ENCODE data around the gene NKIRAS2.
"Not testable (repeated sequence)": the region's sequence is repeated elsewhere in the genome, so short reads cannot be mapped to it uniquely, and the experiment has no call there.

The NKIRAS2 gene

DNA sequence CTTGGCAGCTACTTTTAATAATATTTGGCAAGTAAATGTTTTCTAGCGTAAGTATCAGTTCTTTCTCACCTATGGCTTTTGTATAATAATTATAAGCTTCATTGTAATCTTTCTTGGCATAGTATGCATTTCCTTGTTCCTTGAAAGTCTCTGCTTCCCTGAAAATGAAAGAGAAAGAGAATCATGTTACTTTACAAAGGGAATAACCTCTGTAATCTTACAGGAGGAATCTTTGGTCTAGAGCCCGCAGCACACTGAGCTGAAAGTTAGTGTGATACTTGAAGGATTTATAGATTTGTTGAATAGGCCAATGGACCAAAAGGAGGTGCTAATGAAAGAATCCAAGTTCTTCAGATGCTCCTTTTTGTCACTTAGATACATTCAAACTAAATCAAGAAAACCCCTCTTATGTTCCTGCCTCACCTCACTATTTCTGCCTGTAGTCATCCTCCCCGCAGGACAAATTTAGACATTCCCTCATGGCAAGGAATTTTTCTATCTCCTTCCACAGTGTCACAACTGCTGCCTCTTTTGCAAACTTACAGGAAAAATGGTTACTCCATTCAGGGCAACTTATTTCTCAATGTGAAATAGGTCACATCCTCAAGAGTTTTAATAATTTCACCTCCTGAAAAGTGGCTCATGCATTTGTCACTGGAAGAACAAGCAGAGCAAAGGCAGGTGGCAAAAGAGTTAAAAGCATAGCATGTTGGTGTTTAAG, 19.3 kb upstream of the NKIRAS2 start:
- DNase-seq: no peak

DNA sequence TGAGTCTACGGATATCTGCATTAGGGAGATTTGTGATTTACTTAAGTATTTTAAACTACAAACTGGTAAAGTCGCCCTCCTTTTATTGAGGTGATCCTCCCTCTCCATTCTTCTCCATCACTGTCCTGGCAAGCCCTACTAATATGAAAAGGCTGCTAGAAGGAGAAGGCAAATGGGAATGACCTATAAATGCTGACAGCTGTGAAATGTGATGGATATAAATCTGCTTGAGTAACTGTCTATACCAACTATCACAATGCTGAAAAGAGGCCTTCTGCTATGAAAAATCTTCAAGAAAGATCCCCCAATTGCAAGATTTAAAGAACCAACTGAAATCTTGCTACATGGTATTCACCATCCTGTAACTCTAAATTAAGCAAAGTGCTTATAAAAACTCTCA, 18.2 kb upstream of the NKIRAS2 start:
- no peak for DNase-seq

DNA sequence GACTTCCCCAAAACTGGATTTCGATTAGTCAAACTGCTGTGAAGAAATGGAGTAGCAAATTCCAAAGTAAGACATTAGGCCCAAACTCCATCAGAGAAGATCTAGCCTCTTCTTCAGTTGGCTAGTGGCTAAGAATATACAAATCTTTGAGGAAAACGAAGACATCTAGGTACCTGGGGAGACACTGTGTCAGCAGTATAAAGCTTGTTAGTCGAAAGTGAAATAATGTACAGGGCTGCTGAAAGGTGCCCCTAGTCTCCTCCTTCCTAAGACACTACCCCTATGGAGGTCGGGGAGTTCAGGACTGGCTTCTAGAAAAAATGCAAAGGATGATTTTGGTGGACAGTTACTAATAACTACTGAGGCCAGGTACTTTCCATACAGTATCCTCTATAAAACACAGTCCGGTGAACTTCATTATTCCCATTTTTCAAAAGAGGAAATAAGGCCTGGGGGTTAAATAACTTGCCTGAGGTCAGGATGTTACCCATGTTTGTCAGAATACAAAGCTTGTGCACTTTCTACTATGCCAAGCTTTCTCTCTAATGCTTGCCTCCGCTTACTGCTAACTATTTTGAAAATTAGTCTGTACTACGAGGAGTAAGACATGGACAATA, 17.6 kb upstream of the NKIRAS2 start:
- DNase-seq: no peak

DNA sequence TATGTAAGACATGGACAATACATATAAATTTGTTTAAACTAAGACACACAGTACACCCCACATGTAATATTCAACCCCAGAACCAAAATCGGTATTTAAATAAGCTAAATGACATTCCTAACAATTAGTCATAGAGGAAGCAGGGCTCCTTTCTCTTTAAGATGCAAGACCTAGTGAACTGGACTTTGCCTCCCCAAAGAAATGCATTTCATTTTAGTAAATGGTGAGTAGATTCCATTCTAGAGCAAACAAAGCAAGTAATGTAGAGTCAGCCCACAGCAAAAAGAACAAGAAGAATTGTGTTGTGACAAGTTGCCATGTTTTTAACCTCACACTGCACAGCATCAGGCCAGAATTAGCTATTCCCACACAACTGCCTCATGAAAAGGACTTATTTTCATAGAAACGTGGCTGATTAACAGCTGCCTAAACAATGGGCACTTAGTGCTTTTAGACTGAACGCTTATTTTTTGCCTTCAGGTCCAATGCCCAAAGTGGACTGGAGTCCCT, 17.0 kb upstream of the NKIRAS2 start:
- DNase-seq: no peak

DNA sequence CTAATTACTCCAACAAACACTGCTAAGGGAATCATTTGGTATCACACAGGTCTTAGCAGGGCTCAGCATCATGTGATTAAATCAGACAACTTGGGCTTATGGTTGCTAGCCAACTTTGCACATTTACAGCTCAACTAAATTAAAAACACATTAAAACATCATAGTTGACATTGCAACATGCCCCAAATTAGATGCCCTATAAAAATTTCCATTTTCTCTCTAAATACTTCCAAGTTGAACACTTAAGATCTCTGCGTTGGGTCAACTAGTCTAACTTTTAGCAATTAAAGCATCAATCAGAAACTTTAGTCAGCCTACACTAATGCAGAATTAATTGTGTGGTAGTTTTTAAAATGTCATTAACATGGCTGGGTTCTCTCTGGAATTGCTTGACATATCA, 14.7 kb upstream of the NKIRAS2 start:
- no peak for DNase-seq

DNA sequence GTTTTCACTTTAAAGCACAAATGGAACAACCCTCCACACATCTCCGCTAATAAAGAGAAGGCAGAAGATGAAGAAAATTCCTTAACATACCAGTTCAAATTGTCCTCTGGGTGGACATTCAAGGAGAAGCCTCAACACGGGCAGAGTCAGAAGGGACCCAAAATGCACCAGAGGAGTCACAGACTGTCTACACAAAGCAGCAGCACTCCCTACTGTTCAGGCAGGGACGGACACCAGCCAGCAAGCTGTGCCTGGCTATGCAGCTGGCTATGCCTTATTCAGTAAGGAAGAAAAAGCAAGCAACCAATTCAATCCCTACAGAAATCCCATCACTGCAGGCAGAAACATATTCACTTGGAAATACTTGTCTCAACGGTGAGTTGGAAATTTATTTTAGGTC, 10.7 kb upstream of the NKIRAS2 start:
- DNase-seq: no peak

DNA sequence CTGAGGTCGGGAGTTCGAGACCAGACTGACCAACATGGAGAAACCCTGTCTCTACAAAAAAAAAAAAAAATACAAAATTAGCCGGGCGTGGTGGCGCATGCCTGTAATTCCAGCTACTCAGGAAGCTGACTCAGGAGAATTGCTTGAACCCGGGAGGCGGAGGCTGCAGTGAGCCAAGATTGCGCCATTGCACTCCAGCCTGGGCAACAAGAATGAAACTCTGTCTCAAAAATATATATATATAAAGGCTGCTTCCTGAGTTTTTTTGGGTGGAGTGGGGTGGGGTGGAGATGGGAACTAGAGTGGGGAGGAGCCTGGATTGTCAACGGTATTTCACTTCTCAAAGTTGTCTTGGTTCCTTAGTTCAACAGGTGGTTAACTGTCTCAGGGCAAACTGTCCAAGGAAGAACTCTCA, 9.6 kb upstream of the NKIRAS2 start:
- not testable (repeated sequence) for DNase-seq

DNA sequence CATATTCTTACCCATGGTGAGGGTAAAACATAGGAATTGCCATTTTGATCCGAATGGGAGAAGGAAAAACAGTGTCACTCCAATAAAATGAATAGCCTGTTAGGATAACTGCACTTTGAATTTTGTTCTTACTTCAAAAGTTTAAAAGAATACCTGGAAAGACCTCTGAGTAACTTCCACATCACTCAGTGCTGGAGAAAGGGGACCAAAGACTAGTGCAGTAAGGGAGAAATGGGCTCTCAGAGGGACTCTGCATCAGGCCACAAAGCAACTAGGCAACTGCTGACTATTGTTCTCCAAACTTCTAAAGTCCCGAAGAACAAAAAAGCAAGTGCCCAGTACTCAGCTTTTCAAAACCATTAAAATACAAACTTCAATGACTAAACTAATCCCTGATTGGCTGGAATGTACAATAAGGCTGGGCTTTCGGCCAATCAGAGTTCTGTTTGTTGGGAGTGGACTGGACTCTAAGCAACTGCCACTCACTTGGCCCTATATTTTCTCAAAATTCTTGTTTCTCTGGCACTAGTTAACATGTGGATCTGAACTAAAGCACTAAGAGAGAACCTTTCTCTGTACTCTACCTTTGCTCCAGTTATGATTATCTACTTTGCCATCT, 8.9 kb upstream of the NKIRAS2 start:
- no peak for DNase-seq

DNA sequence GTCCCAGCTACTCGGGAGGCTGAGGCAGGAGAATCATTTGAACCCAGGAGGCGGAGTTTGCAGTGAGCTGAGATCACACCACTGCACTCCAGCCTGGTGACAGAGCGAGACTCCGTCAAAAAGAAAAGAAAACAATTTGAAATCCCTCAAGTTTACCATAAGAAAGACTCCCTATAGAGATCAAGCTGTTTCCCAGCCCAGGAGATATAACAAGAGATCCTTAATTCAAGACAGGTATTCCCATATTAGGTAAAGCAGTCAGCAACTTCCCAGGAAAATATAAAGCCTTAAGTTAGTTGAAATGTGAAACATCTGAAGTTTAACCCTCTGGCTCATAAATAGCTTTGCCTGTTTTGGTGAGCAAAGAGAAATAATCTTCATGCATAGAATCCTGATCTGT, 7.5 kb upstream of the NKIRAS2 start:
- DNase-seq: not testable (repeated sequence)

DNA sequence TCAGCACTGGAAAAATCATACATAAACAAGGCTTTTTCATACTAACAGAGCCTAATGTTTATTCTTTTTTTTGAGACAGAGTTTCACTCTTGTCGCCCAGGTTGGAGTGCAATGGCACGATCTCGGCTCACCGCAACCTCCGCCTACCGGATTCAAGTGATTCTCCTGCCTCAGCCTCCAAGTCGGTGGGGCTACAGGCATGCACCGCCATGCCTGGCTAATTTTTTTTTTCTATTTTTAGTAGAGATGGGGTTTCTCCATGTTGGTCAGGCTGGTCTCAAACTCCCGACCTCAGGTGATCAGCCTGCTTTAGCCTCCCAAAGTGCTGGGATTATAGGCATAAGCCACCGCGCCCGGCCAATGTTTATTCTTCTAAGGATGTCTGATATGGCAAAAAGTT, 6.2 kb upstream of the NKIRAS2 start:
- DNase-seq: not testable (repeated sequence)

DNA sequence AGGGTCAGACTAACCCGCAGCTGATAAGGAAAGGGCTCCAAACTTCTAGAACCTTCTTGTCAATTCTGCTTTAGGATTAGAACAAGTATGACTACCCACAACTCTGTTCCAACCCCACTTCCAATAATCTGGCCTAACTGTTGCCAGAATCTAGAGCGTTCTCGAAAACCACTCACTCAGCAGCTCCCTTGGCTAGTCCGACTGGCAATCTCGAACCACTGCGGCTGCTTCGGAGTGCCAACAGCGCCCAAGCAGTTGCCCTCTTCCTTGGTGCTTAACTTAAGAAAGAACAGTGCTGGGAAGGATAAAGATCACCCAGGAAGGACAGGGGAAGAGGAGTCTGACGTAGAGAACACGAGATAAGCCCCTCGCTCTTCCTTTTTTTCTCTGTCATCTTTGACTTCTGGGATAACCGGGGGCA, 3.5 kb upstream of the NKIRAS2 start:
- DNase-seq: peak; percentile 22

DNA sequence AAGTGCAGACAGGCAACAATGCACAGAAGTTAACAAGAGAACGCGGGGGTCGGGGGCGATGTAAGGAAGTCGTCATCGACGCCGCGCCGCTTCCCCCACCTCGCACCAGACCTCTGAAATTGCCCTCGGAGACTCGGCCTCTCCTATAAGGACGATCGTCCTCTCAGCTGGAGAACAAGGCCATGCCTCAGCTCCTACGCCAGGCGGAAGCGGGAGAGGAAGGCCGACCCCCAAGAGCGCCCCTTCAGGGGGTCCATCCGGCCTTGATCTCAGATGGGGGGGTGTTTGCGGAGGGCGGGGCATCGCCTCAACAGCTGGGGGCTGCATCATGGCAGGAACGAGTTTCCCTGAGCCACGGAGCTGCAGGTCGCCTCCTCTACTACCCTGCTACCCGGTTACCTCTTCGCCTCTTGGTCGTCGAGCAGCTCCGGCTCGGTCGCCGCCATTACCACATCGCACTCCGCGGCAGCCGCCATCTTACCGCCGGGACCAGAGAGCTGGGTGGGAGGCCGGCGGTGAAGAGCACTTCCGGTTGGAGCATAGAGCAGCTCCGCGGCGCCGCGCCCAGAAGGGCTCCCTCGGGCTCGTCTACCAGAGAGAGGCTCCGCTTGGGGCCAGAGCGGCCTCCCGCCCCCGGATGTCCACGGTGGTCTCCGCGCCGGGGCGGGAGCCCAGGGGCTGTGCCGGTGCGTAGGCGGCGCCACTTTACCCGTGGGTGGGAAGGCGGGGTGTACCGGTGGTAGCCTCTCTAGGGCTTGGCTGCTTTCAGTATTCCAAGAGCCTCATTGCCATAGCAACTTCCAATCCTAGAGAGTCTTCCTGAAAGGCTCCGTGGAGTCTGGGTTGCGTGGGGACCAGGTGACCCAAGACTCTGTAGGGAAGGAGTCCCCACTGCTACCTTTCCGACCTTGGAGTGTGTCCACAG, 2.7 kb upstream of the NKIRAS2 start, which contains the start of gene DNAJC7:
Gene DNAJC7, minus strand, starts transcription at position 499 of the 925 bp plus-strand sequence. Its CDS starts 23 bp downstream, at position 476.
- peak; percentile 91 for DNase-seq

DNA sequence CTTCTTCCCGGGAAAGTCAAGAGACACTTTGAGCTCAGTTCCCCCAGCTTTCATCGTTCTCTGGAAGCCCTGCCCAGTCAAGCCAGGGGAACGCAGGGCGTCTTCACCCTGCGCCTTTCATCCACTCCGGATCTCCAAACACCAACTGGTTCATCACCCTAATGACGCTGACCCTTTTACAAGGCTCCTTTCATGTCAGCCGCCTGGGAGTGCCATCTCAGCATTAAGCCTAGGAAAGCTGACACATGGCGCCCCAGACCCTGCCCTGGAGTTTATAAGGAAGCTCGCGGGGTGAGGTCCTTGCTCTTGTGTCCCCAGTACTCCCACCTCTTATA, 2.1 kb upstream of the NKIRAS2 start:
- no peak for DNase-seq

DNA sequence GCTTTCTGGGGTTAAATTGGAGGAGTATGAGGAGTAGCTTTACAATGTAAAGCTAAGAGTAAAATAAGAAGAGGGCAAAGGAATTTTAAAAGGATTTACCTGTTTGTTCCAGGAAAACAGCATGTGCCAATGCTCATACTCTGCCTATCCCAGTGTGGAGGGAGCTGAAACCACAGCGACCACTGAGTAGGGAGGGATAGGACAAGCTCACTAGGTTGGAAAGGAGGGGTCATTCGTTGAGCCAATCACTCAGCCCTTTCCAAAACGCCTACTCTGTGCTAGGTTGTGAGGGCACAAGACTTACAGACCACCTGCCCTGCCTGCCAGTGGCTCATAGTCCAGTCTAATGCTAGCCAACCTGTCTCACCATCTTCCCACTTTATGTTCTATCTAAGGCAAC, 1.6 kb upstream of the NKIRAS2 start:
- DNase-seq: no peak

DNA sequence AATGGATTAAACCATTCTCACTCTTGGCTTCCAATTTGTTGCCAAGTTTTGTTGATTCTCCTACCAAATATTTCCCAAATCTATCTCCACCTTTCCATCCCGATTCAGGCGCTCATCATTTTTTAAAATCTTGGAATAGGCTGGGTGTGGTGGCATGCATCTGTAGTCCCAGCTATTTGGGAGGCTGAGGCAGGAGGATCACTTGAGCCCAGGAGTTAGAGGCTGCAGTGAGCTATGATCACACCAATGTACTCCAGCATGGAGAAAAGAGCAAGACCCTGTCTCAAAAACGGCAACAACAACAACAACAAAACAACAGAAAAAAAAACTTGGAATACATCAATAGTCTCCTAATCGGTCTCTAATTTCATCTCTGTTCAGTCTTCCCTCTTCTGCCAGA, 902 bp upstream of the NKIRAS2 start:
- no peak for DNase-seq

DNA sequence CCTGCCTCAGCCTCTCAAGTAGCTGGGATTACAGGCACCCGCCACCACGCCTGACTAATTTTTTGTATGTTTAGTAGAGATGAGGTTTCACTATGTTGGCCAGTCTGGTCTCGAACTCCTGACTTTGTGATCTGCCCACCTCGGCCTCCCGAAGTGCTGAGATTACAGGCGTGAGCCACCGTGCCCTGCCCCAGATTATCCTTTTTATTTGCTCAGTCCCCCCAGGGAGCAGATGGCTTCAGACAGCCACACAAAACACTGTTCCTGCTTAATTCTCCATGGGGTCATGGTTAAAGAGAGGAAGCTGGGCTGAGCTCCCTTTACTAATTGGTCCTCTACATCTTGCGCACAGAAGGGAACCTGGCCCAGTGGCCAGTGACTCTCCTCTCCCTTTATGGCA, 955 bp downstream of the NKIRAS2 start:
- DNase-seq: not testable (repeated sequence)

DNA sequence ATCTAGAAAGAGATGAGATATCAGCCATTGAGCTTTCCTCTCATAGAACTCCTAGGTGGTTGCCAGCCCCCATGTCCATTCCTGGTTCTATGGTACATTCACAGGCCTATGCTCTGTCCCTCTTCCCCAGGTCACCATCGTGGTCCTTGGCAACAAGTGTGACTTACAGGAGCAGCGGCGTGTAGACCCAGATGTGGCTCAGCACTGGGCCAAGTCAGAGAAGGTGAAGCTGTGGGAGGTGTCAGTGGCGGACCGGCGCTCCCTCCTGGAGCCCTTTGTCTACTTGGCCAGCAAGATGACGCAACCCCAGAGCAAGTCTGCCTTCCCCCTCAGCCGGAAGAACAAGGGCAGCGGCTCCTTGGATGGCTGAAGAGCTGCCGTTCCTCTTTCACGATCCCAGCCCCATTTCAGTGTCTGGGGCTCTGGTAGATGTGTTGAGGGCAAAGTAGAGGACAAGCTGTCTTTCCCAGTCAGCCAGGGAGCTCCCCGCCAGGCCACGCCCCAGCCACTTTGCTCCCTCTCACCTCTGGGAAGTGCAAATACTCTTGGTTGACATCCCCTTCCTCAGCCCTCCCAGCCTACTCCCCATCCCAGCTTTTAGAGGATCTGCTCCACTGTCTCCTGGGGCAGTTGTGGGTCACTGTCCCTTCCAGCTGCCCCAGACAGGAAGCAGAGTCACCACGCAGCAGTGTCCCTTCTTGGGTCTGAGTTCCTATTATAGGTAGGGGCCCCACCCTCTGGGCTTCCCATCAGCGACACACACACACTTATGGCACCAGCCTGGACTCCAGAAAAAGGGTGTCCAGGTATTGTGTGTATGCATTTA, 3.8 kb downstream of the NKIRAS2 start:
- DNase-seq: no peak

DNA sequence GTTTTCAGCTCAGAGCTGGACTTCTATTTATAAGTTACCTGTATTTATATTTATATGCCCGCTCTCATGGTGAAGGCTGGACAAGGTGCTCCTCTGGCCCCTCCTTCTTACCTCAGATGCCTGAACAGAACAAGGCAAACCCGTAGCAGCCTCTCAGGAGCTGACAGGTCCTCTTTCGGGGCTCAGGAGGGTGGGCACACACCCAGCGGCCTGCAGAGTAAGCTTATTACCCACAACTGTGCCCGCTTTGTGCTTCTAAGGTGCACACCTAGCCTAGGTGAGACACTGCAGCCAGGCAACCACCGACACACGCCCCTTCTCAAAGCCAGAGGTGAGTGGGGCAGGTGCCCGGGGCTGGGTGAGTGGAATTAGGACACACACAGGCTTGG, 5.3 kb downstream of the NKIRAS2 start:
- DNase-seq: no peak

DNA sequence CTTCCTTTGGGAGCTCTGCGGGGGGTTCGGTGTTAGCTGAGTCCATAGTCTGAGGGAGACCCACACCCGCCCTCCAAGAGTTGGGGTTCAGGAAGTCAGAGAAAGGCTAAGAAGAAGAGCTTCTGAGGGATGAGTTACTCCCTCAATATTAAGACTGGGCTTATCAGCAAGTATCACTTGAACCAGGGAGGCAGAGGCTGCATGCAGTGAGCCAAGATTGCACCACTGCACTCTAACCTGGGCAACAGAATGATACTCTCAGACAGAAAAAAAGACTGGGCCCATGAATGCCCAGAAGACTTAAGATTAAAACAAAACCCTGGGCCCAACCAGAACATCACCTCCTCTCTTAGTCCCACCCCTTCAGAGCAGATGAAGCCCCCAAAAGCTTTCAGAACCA, 6.0 kb downstream of the NKIRAS2 start:
- DNase-seq: no peak

DNA sequence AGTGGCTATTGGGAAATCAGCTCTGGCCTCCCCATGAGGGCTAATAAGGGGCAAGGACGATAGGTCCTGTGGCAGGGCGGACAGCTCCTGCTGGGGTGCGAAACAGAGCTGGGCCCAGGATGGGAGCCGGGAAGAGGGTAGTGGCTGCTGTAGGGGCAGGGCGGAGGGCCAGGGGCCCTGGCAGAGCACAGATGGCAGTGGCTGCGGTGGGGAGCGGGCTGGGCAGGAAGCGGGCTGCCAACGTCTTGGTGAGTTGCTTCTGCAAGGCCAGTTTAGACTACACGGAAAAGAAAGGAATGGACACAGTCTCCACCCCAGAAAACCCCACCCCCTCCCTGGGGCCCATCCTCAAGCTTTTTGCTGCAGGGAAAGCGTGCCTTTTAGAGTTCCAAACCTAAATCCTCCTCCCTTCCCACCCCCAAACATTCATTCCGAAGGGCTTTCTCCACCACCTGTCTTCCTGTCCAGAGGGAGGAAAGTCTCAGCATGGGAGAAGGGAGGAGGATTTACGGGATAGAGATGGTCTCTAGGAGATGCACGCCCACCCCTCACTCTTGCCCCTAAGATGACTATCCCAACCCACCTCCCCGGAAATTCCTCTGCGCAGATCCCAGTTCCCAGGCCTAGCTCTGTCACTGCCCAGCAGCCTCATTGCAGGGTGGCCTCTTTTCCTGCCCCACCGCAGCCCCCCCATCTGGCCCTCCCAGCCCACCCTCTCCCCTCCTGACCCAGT, 7.1 kb downstream of the NKIRAS2 start:
- no peak for DNase-seq

DNA sequence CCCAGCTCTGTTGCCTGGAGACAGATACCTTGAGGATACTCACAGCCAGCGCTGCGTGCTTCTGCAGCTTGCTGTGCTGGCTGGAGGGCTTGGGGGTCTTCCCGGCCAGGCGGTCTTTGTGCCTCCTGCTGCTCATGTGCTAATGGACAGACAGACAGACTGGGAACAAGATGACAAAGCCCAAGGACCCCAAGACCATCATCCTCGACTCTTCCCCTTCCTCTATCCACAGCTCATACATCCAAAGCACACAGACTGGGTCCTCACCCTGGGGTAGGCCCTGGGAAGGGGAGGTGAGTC, 7.7 kb downstream of the NKIRAS2 start:
- DNase-seq: no peak
